K562 (cell line): ENCODE data around the gene DGCR8. TPM values are rescaled to one million over a fixed set of nuclear protein-coding genes. Genes with fewer than 3 reads are reported as not detected.

Source experiments
- ATAC-seq: fragments of 200-7000 bp; cut with Tn5 transposase; 3 replicates; pipeline ENCODE4 v1.9.1; 2020; ENCODE audit warnings: moderate library complexity
- BruUV-seq: library from RNA; stranded (reverse); fragments of 400-500 nt; replicated peaks from 2 replicates; lab custom pipeline; 2021; lab: Mats Ljungman, UMichigan
- CTCF ChIA-PET: fragments of 300-600 bp; formaldehyde crosslinking; extraction: SDS; loops from one replicate; lab custom pipeline; 2021; ENCODE audit warnings: low intra/inter-chr PET ratio; lab: Yijun Ruan, JAX
- POLR2A ChIA-PET: fragments of 300-600, 350-650 bp; sonication (Branson Sonifier 250); formaldehyde crosslinking; extraction: SDS; loops from one replicate; lab custom pipeline; 2021; ENCODE audit warnings: antibody characterized with exemption, inconsistent platforms; lab: Yijun Ruan, JAX
- DNase-seq, 4 experiments: peaks; one replicate each; pipeline versions ENCODE4 v3.0.0 to v3.0.0-alpha.2; 2011 to 2018; ENCODE audit warnings: low spot score in 3 of 4, mixed read lengths in 3 of 4; ENCODE audit errors: extremely low read depth in 1 of 4
- FAIRE-seq: peaks from 2 replicates; lab custom pipeline; 2011; peaks lifted over from hg19 to GRCh38; lab: Jason Lieb, UNC
- H2AFZ ChIP-seq: 2 replicates; pipeline ENCODE4 v1.6.0; 2011; ENCODE audit warnings: low read depth, low read length, control low read depth, inconsistent platforms
- H3K27ac ChIP-seq: fragments of 200-600 bp; 3 replicates; pipeline ENCODE4 v1.8.0; 2011; ENCODE audit warnings: low read depth, mild to moderate bottlenecking, control low read depth, inconsistent platforms, low read length, moderate library complexity, mixed read lengths; ENCODE audit errors: extremely low read depth
- H3K27me3 ChIP-seq, 2 experiments: fragments of 300-600 bp in 1 of 2; 2 replicates in 1 of 2; 3 replicates in 1 of 2; pipeline versions ENCODE4 v1.6.0 to v1.8.0; 2011; ENCODE audit warnings: inconsistent platforms in 2 of 2, low read length in 2 of 2, mild to moderate bottlenecking in 1 of 2, mixed read lengths in 1 of 2, moderate library complexity in 1 of 2; ENCODE audit not compliant: control insufficient read depth in 2 of 2, insufficient read depth in 2 of 2
- H3K36me3 ChIP-seq: fragments of 300-600 bp; 3 replicates; pipeline ENCODE4 v1.8.0; 2011; ENCODE audit warnings: mild to moderate bottlenecking, low read length, inconsistent platforms; ENCODE audit not compliant: control insufficient read depth, insufficient read depth
- H3K4me1 ChIP-seq, 2 experiments: fragments of 200-600 bp in 1 of 2; replicated peaks in 1 of 2; 2 replicates in 1 of 2; 3 replicates in 1 of 2; pipeline versions ENCODE4 v1.5.1 to v1.8.0; 2011; ENCODE audit warnings: inconsistent platforms in 2 of 2, low read length in 2 of 2, mild to moderate bottlenecking in 1 of 2, mixed read lengths in 1 of 2, moderate library complexity in 1 of 2; ENCODE audit not compliant: control insufficient read depth in 2 of 2, insufficient read depth in 2 of 2
- H3K4me2 ChIP-seq: 2 replicates; pipeline ENCODE4 v1.6.1; 2011; ENCODE audit warnings: low read length, control low read depth, inconsistent platforms, mixed read lengths; ENCODE audit not compliant: insufficient read depth
- H3K4me3 ChIP-seq: fragments of 200-600 bp; sonication (generic), shearing (Covaris generic); 2 replicates; pipeline ENCODE4 v1.5.1; 2016; ENCODE audit warnings: control low read depth, inconsistent platforms
- H3K79me2 ChIP-seq: fragments of 200-600 bp; 3 replicates; pipeline ENCODE4 v1.8.0; 2011; ENCODE audit warnings: low read length, inconsistent platforms; ENCODE audit not compliant: control insufficient read depth, insufficient read depth
- H3K9ac ChIP-seq, 2 experiments: 2 replicates each; pipeline versions ENCODE4 v1.6.0 to v1.6.1; 2011; ENCODE audit warnings: low read depth in 2 of 2, low read length in 2 of 2, control low read depth in 1 of 2, inconsistent platforms in 1 of 2, mild to moderate bottlenecking in 1 of 2, mixed read lengths in 1 of 2; ENCODE audit not compliant: insufficient read depth in 1 of 2
- H3K9me1 ChIP-seq: one replicate; pipeline ENCODE4 v1.6.0; 2011; ENCODE audit warnings: inconsistent platforms, mild to moderate bottlenecking, low read length, moderate library complexity; ENCODE audit not compliant: control insufficient read depth, insufficient read depth
- H3K9me3 ChIP-seq: replicated peaks from 2 replicates; pipeline ENCODE4 v1.5.1; 2011; ENCODE audit warnings: low read depth, low read length, inconsistent platforms; ENCODE audit not compliant: control insufficient read depth, insufficient read depth
- H4K20me1 ChIP-seq: replicated peaks from 2 replicates; pipeline ENCODE4 v1.6.1; 2011; ENCODE audit warnings: low read length, inconsistent platforms, mixed read lengths; ENCODE audit not compliant: control insufficient read depth, insufficient read depth
- ARID3B ChIP-seq: fragments of 250-450 bp; sonication (Bioruptor Pico); IDR thresholded peaks from 2 replicates; pipeline ENCODE4 v1.4.0; 2020; ENCODE audit warnings: borderline replicate concordance
- WGBS: fragments of 100-300 bp; shearing (Covaris generic); methylation state at CpG from one replicate; pipeline ENCODE4 v1.1.6; 2016; ENCODE audit warnings: low coverage, mixed read lengths; ENCODE audit not compliant: insufficient coverage; ENCODE audit errors: missing lambda C conversion rate; 5-methylcytosine and 5-hydroxymethylcytosine counted together
- in situ Hi-C: fragments of 300-500 bp; cut with MboI; formaldehyde crosslinking; loops from 4 replicates; pipeline ENCODE4 v1.15.0; 2018; ENCODE audit warnings: inconsistent platforms, mixed read lengths
- intact Hi-C: fragments of 100-400 bp; cut with micrococcal nuclease; formaldehyde crosslinking; loops from 2 replicates; pipeline ENCODE4 v1.14.2; 2022
- polyA plus RNA-seq, 8 experiments: library from polyadenylated mRNA; depleted of rRNA in 4 of 8; stranded (reverse) in 5 of 8; unstranded in 3 of 8; fragments of >200 nt; fragmentation: Nextera tagmentation in 2 of 8; fragmentation: Illumina TruSeq in 1 of 8; extraction: Ambion mirVana in 2 of 8; extraction: Trizol in 1 of 8; gene quantifications; 2 replicates each; pipeline versions ENCODE4 v1.2.1 to v1.2.3, GENCODE V29; 2011 to 2014; ENCODE audit warnings: inconsistent platforms in 1 of 8, missing spikeins in 1 of 8
- total RNA-seq, 7 experiments: library from RNA; depleted of rRNA in 6 of 7; stranded (reverse); fragments of >200 nt in 6 of 7; fragmentation: Illumina TruSeq in 2 of 7; extraction: Trizol in 2 of 7; gene quantifications; 2 replicates each; pipeline versions ENCODE4 v1.2.1 to v1.2.3, GENCODE V29; 2011 to 2021; ENCODE audit warnings: low replicate concordance in 1 of 7
- TF ChIP-seq, protein P1 (sequence below): sonication (generic); formaldehyde crosslinking; IDR thresholded peaks from 2 replicates; pipeline ENCODE4 v1.8.1; 2023; ENCODE audit warnings: mild to moderate bottlenecking, missing genetic modification reagents
- TF ChIP-seq, protein P2 (sequence below): fragments of 200-600 bp; sonication (generic); IDR thresholded peaks from one replicate; pipeline ENCODE4 v1.6.1; 2012; ENCODE audit warnings: mild to moderate bottlenecking, low read depth, low read length, inconsistent platforms

The DGCR8 gene
- total and polyA plus RNA-seq, 9 of the 15 experiments (the other 6 are each of a cell fraction or from before 2014, with no cell fraction given): 5.9 to 144 (median 80.1) TPM

- peaks cover 72% of the 10 kb centered on the region for H3K79me2 ChIP-seq
- no peak overlapping the region for H3K4me2 ChIP-seq
- no peak overlapping the region for H3K27ac ChIP-seq
- ChIA-PET CTCF (no interaction called here), POLR2A (interaction anchor here (0.5 to 6.4 kb wide), 9 partner anchors 10 to 41 kb away, joined by 3 to 54 read pairs (median 6); partner anchors contain the start of gene TANGO2)
- in situ Hi-C loops: no loop called here
- H3K4me3 ChIP-seq: no peak overlapping the region
- peaks cover 78% of the 10 kb centered on the region for H4K20me1 ChIP-seq
- H3K9me3 ChIP-seq: no peaks in the 10 kb centered on the region
- H3K9ac ChIP-seq: peak overlapping the region in 1 of 2 experiments; percentile 56; a peak in 2 of 4 replicates
- no peak overlapping the region for H2AFZ ChIP-seq
- intact Hi-C loops: no loop called here
- DNase-seq (no peak), FAIRE-seq (no peak), ATAC-seq (no peak)
- H3K9me1 ChIP-seq: peaks cover 25% of the 10 kb centered on the region
- WGBS: 84% methylated on average over 7 of the region's 7 CpGs
- no TSS peak for BruUV-seq
- peaks cover 67% of the 10 kb centered on the region for H3K36me3 ChIP-seq
- H3K4me1 ChIP-seq: peaks cover 11 to 63% of the 10 kb centered on the region in 2 experiments; a peak in 4 of 5 replicates
- H3K27me3 ChIP-seq: no peaks in the 10 kb centered on the region
- 0 out of 2 replicates have a peak, but pooled peaks have one; percentile 16 for TF ChIP-seq ARID3B (CRISPR knock-in tag)
- TF ChIP-seq, protein P1, sequence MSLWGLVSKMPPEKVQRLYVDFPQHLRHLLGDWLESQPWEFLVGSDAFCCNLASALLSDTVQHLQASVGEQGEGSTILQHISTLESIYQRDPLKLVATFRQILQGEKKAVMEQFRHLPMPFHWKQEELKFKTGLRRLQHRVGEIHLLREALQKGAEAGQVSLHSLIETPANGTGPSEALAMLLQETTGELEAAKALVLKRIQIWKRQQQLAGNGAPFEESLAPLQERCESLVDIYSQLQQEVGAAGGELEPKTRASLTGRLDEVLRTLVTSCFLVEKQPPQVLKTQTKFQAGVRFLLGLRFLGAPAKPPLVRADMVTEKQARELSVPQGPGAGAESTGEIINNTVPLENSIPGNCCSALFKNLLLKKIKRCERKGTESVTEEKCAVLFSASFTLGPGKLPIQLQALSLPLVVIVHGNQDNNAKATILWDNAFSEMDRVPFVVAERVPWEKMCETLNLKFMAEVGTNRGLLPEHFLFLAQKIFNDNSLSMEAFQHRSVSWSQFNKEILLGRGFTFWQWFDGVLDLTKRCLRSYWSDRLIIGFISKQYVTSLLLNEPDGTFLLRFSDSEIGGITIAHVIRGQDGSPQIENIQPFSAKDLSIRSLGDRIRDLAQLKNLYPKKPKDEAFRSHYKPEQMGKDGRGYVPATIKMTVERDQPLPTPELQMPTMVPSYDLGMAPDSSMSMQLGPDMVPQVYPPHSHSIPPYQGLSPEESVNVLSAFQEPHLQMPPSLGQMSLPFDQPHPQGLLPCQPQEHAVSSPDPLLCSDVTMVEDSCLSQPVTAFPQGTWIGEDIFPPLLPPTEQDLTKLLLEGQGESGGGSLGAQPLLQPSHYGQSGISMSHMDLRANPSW: no peak
- TF ChIP-seq, protein P2, sequence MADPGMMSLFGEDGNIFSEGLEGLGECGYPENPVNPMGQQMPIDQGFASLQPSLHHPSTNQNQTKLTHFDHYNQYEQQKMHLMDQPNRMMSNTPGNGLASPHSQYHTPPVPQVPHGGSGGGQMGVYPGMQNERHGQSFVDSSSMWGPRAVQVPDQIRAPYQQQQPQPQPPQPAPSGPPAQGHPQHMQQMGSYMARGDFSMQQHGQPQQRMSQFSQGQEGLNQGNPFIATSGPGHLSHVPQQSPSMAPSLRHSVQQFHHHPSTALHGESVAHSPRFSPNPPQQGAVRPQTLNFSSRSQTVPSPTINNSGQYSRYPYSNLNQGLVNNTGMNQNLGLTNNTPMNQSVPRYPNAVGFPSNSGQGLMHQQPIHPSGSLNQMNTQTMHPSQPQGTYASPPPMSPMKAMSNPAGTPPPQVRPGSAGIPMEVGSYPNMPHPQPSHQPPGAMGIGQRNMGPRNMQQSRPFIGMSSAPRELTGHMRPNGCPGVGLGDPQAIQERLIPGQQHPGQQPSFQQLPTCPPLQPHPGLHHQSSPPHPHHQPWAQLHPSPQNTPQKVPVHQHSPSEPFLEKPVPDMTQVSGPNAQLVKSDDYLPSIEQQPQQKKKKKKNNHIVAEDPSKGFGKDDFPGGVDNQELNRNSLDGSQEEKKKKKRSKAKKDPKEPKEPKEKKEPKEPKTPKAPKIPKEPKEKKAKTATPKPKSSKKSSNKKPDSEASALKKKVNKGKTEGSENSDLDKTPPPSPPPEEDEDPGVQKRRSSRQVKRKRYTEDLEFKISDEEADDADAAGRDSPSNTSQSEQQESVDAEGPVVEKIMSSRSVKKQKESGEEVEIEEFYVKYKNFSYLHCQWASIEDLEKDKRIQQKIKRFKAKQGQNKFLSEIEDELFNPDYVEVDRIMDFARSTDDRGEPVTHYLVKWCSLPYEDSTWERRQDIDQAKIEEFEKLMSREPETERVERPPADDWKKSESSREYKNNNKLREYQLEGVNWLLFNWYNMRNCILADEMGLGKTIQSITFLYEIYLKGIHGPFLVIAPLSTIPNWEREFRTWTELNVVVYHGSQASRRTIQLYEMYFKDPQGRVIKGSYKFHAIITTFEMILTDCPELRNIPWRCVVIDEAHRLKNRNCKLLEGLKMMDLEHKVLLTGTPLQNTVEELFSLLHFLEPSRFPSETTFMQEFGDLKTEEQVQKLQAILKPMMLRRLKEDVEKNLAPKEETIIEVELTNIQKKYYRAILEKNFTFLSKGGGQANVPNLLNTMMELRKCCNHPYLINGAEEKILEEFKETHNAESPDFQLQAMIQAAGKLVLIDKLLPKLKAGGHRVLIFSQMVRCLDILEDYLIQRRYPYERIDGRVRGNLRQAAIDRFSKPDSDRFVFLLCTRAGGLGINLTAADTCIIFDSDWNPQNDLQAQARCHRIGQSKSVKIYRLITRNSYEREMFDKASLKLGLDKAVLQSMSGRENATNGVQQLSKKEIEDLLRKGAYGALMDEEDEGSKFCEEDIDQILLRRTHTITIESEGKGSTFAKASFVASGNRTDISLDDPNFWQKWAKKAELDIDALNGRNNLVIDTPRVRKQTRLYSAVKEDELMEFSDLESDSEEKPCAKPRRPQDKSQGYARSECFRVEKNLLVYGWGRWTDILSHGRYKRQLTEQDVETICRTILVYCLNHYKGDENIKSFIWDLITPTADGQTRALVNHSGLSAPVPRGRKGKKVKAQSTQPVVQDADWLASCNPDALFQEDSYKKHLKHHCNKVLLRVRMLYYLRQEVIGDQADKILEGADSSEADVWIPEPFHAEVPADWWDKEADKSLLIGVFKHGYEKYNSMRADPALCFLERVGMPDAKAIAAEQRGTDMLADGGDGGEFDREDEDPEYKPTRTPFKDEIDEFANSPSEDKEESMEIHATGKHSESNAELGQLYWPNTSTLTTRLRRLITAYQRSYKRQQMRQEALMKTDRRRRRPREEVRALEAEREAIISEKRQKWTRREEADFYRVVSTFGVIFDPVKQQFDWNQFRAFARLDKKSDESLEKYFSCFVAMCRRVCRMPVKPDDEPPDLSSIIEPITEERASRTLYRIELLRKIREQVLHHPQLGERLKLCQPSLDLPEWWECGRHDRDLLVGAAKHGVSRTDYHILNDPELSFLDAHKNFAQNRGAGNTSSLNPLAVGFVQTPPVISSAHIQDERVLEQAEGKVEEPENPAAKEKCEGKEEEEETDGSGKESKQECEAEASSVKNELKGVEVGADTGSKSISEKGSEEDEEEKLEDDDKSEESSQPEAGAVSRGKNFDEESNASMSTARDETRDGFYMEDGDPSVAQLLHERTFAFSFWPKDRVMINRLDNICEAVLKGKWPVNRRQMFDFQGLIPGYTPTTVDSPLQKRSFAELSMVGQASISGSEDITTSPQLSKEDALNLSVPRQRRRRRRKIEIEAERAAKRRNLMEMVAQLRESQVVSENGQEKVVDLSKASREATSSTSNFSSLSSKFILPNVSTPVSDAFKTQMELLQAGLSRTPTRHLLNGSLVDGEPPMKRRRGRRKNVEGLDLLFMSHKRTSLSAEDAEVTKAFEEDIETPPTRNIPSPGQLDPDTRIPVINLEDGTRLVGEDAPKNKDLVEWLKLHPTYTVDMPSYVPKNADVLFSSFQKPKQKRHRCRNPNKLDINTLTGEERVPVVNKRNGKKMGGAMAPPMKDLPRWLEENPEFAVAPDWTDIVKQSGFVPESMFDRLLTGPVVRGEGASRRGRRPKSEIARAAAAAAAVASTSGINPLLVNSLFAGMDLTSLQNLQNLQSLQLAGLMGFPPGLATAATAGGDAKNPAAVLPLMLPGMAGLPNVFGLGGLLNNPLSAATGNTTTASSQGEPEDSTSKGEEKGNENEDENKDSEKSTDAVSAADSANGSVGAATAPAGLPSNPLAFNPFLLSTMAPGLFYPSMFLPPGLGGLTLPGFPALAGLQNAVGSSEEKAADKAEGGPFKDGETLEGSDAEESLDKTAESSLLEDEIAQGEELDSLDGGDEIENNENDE: peak; percentile 2
Observed at GRCh38 chr22:20032407-20032991, 47.5 kb upstream of the DGCR8 start.
